A673 (cell line): ENCODE results near the gene GGA1. TPM values are rescaled to one million over a fixed set of nuclear protein-coding genes. Genes with fewer than 3 reads are reported as not detected.

Experiments used
- BruUV-seq: library from RNA; stranded (reverse); fragments of 400-500 nt; replicated peaks from 2 replicates; lab custom pipeline; 2021; lab: Mats Ljungman, UMichigan
- CTCF ChIA-PET: fragments of 300-600 bp; sonication (Branson Sonifier 250); formaldehyde crosslinking; loops from one replicate; lab custom pipeline; 2022; ENCODE audit warnings: antibody characterized with exemption; lab: Charles Lee
- POLR2A ChIA-PET: fragments of 300-600 bp; sonication (Branson Sonifier 250); formaldehyde crosslinking; loops from one replicate; lab custom pipeline; 2022; ENCODE audit warnings: antibody characterized with exemption; ENCODE audit not compliant: low non-redundant PET; lab: Charles Lee
- DNase-seq: peaks from one replicate; pipeline ENCODE4 v3.0.0-alpha.2; 2015; ENCODE audit warnings: low spot score
- H3K27ac ChIP-seq: fragments of 200-600 bp; sonication (generic); 2 replicates; pipeline ENCODE4 v1.5.1; 2016; ENCODE audit warnings: mixed run types, low read depth, mild to moderate bottlenecking, mixed read lengths, antibody characterized with exemption, low read length; ENCODE audit not compliant: poor library complexity, severe bottlenecking
- H3K27me3 ChIP-seq: fragments of 200-600 bp; sonication (generic); replicated peaks from 2 replicates; pipeline ENCODE4 v1.6.1; 2017; ENCODE audit warnings: mixed run types, low read depth, mild to moderate bottlenecking, mixed read lengths, antibody characterized with exemption, low read length; ENCODE audit not compliant: insufficient read depth, poor library complexity
- H3K36me3 ChIP-seq: fragments of 200-600 bp; sonication (generic); 2 replicates; pipeline ENCODE4 v1.6.1; 2016; ENCODE audit warnings: mixed run types, mild to moderate bottlenecking, mixed read lengths, antibody characterized with exemption, low read length; ENCODE audit not compliant: insufficient read depth, poor library complexity, severe bottlenecking
- H3K4me1 ChIP-seq: fragments of 200-600 bp; sonication (generic); 2 replicates; pipeline ENCODE4 v1.6.1; 2017; ENCODE audit warnings: mixed run types, mild to moderate bottlenecking, mixed read lengths, antibody characterized with exemption, low read length; ENCODE audit not compliant: insufficient read depth, poor library complexity, severe bottlenecking
- H3K4me3 ChIP-seq: fragments of 200-600 bp; sonication (generic); 2 replicates; pipeline ENCODE4 v1.5.1; 2016; ENCODE audit warnings: low read depth, mixed run types, mild to moderate bottlenecking, mixed read lengths, low read length; ENCODE audit not compliant: poor library complexity, severe bottlenecking
- H3K9me3 ChIP-seq: fragments of 200-600 bp; sonication (generic); 2 replicates; pipeline ENCODE4 v1.6.1; 2016; ENCODE audit warnings: mixed run types, low read depth, mild to moderate bottlenecking, mixed read lengths, antibody characterized with exemption, low read length; ENCODE audit not compliant: poor library complexity, severe bottlenecking
- CTCF ChIP-seq: fragments of 300-800, 200-600 bp; sonication (generic); conservative IDR thresholded peaks from 2 replicates; pipeline ENCODE4 v1.5.1; 2017; ENCODE audit warnings: low read depth, mild to moderate bottlenecking, antibody characterized with exemption, low read length, moderate library complexity, mixed read lengths
- EZH2 ChIP-seq: fragments of 200-600 bp; sonication (generic); IDR thresholded peaks from 2 replicates; pipeline ENCODE4 v1.6.1; 2017; ENCODE audit warnings: borderline replicate concordance, low read depth, mild to moderate bottlenecking, mixed read lengths, antibody characterized with exemption, low read length; ENCODE audit not compliant: poor library complexity, severe bottlenecking
- intact Hi-C: fragments of 100-400 bp; cut with micrococcal nuclease; formaldehyde crosslinking; loops from one replicate; pipeline ENCODE4 v1.10.0; 2022; ENCODE audit not compliant: unreplicated experiment
- total RNA-seq: library from RNA; stranded (reverse); gene quantifications from 2 replicates; pipeline ENCODE4 v1.2.3, GENCODE V29; 2021

Gene GGA1
- total RNA-seq, 1 experiment from 2014 or later, result 74.6 TPM

- H3K27ac ChIP-seq, result no peak overlapping the region
- POLR2A ChIA-PET, result interaction anchor here (0.6 kb wide), 1 partner anchor 158 kb away, joined by 3 read pairs; no protein-coding TSS in a partner anchor
- no peaks in the 10 kb centered on the region for H3K9me3 ChIP-seq
- no TSS peak for BruUV-seq
- no peaks in the 10 kb centered on the region for H3K36me3 ChIP-seq
- no peak for TF ChIP-seq EZH2
- TF ChIP-seq CTCF, result no peak
- peak overlapping the region; percentile 22 for H3K4me3 ChIP-seq
- CTCF ChIA-PET, result interaction anchor here (0.6 to 1.4 kb wide), 19 partner anchors 7 to 258 kb away, joined by 3 to 12 read pairs (median 4); partner anchors contain the start of genes GGA1, NOL12 and TRIOBP
- no peaks in the 10 kb centered on the region for H3K4me1 ChIP-seq
- no peak for DNase-seq
- intact Hi-C loops, result loop anchor here (1.0 kb wide), 1 partner anchor 53 kb away; no protein-coding TSS in a partner anchor
- no peaks in the 10 kb centered on the region for H3K27me3 ChIP-seq
These were observed 16.7 kb upstream of the GGA1 start for GRCh38 chr22:37591823-37592404.

GRCh38 chr22:37594237-37594636, 14.4 kb upstream of the GGA1 start:
- no peak overlapping the region for H3K4me3 ChIP-seq
- CTCF ChIA-PET, result no interaction called here
- H3K27me3 ChIP-seq, result no peaks in the 10 kb centered on the region
- no peaks in the 10 kb centered on the region for H3K36me3 ChIP-seq
- no peak overlapping the region for H3K27ac ChIP-seq
- intact Hi-C loops, result no loop called here
- no peak for DNase-seq
- POLR2A ChIA-PET, result no interaction called here
- H3K4me1 ChIP-seq, result peaks cover 6% of the 10 kb centered on the region
- no peaks in the 10 kb centered on the region for H3K9me3 ChIP-seq
- BruUV-seq, result no TSS peak
- no peak for TF ChIP-seq CTCF
- no peak for TF ChIP-seq EZH2

- Histone ChIP-seq H3K9me3 (no peaks in the 10 kb centered on the region), H3K4me1 (peaks cover 6% of the 10 kb centered on the region), H3K27ac (no peak overlapping the region), H3K27me3 (no peaks in the 10 kb centered on the region), H3K4me3 (no peak overlapping the region), H3K36me3 (no peaks in the 10 kb centered on the region)
- peak; percentile 47 for DNase-seq
- POLR2A ChIA-PET, result interaction anchor here (0.6 kb wide), 2 partner anchors 9 to 1088 kb away, joined by 15 to 17 read pairs; no protein-coding TSS in a partner anchor
- intact Hi-C loops, result no loop called here
- TF ChIP-seq EZH2 (no peak), CTCF (no peak)
- no TSS peak for BruUV-seq
- CTCF ChIA-PET, result no interaction called here
These were observed 9.5 kb upstream of the GGA1 start for GRCh38 chr22:37599153-37599552.
